K562 (cell line): Measurements from ENCODE around the gene CCN2. TPM values are rescaled to one million over a fixed set of nuclear protein-coding genes. Genes with fewer than 3 reads are reported as not detected.

ENCODE experiments used
- CBX8 ChIP-seq: fragments of 200-600 bp; sonication (generic); IDR thresholded peaks from 2 replicates; pipeline ENCODE4 v1.6.1; 2012; ENCODE audit warnings: borderline replicate concordance, mixed run types, low read depth, mild to moderate bottlenecking, moderate library complexity, mixed read lengths, low read length, control low read depth, inconsistent platforms; ENCODE audit not compliant: poor library complexity, severe bottlenecking; ENCODE audit errors: extremely low read depth
- CCNT2 ChIP-seq: IDR thresholded peaks from 2 replicates; pipeline ENCODE4 v1.6.1; 2011; ENCODE audit warnings: borderline replicate concordance, low read depth, mild to moderate bottlenecking, moderate library complexity, mixed read lengths, low read length; ENCODE audit not compliant: insufficient read length; ENCODE audit errors: extremely low read depth
- GTF2A2 ChIP-seq: IDR thresholded peaks from 2 replicates; pipeline ENCODE4 v1.6.1; 2016; ENCODE audit warnings: mild to moderate bottlenecking, missing genetic modification characterization, missing compliant biosample characterization
- JUND ChIP-seq, 2 experiments: IDR thresholded peaks; 2 replicates in 1 of 2; 3 replicates in 1 of 2; pipeline ENCODE4 v1.6.1; 2011; ENCODE audit warnings: borderline replicate concordance in 2 of 2, low read depth in 2 of 2, low read length in 2 of 2, improper control_type of control experiment in 1 of 2, missing biosample characterization in 1 of 2, missing genetic modification characterization in 1 of 2, missing genetic modification reagents in 1 of 2
- MED1 ChIP-seq: sonication (generic); formaldehyde crosslinking; IDR thresholded peaks from 2 replicates; pipeline ENCODE4 v1.8.1; 2023; ENCODE audit warnings: missing genetic modification reagents, borderline replicate concordance
- POLR2B ChIP-seq: fragments of 450-650 bp; IDR thresholded peaks from 2 replicates; pipeline ENCODE4 v1.6.1; 2018; ENCODE audit warnings: low read depth; ENCODE audit not compliant: partially characterized antibody
- RAD21 ChIP-seq, 2 experiments: fragments of 250-450 bp in 1 of 2; fragments of 450-650 bp in 1 of 2; sonication (Bioruptor Pico) in 1 of 2; formaldehyde crosslinking in 1 of 2; IDR thresholded peaks in 1 of 2; conservative IDR thresholded peaks in 1 of 2; 2 replicates each; pipeline versions ENCODE4 v1.4.0 to v1.8.0; 2020 to 2022; ENCODE audit warnings: mild to moderate bottlenecking in 2 of 2, moderate library complexity in 1 of 2
- ZNF184 ChIP-seq: sonication (generic); formaldehyde crosslinking; IDR thresholded peaks from 2 replicates; pipeline ENCODE4 v1.5.0; 2020; ENCODE audit warnings: missing genetic modification reagents
- ZNF3 ChIP-seq: fragments of 250-450 bp; sonication (Bioruptor Pico); IDR thresholded peaks from 2 replicates; pipeline ENCODE4 v1.5.0; 2021; ENCODE audit warnings: mild to moderate bottlenecking, moderate library complexity
- polyA plus RNA-seq, 8 experiments: library from polyadenylated mRNA; depleted of rRNA in 4 of 8; stranded (reverse) in 5 of 8; unstranded in 3 of 8; fragments of >200 nt; fragmentation: Nextera tagmentation in 2 of 8; fragmentation: Illumina TruSeq in 1 of 8; extraction: Ambion mirVana in 2 of 8; extraction: Trizol in 1 of 8; gene quantifications; 2 replicates each; pipeline versions ENCODE4 v1.2.1 to v1.2.3, GENCODE V29; 2011 to 2014; ENCODE audit warnings: inconsistent platforms in 1 of 8, missing spikeins in 1 of 8
- total RNA-seq, 7 experiments: library from RNA; depleted of rRNA in 6 of 7; stranded (reverse); fragments of >200 nt in 6 of 7; fragmentation: Illumina TruSeq in 2 of 7; extraction: Trizol in 2 of 7; gene quantifications; 2 replicates each; pipeline versions ENCODE4 v1.2.1 to v1.2.3, GENCODE V29; 2011 to 2021; ENCODE audit warnings: low replicate concordance in 1 of 7
- TF ChIP-seq, protein P1 (sequence below): fragments of 200-400 bp; formaldehyde crosslinking; IDR thresholded peaks from 2 replicates; pipeline ENCODE4 v1.6.1; 2017; ENCODE audit warnings: mild to moderate bottlenecking, low read depth, low read length, moderate library complexity
- TF ChIP-seq, protein P2 (sequence below): fragments of 450-650 bp; formaldehyde crosslinking; IDR thresholded peaks from 2 replicates; pipeline ENCODE4 v1.4.0; 2022; ENCODE audit warnings: missing genetic modification characterization

CCN2 gene
- total and polyA plus RNA-seq, 9 of the 15 experiments (the other 6 are each of a cell fraction or from before 2014, with no cell fraction given): 0.40 TPM; not detected in 8

GRCh38 chr6:131914967-131915751, 36.0 kb downstream of the CCN2 start (continued):
- TF ChIP-seq, protein P1, sequence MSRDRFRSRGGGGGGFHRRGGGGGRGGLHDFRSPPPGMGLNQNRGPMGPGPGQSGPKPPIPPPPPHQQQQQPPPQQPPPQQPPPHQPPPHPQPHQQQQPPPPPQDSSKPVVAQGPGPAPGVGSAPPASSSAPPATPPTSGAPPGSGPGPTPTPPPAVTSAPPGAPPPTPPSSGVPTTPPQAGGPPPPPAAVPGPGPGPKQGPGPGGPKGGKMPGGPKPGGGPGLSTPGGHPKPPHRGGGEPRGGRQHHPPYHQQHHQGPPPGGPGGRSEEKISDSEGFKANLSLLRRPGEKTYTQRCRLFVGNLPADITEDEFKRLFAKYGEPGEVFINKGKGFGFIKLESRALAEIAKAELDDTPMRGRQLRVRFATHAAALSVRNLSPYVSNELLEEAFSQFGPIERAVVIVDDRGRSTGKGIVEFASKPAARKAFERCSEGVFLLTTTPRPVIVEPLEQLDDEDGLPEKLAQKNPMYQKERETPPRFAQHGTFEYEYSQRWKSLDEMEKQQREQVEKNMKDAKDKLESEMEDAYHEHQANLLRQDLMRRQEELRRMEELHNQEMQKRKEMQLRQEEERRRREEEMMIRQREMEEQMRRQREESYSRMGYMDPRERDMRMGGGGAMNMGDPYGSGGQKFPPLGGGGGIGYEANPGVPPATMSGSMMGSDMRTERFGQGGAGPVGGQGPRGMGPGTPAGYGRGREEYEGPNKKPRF: no peak
- TF ChIP-seq JUND (IDR thresholded peaks at IDR 0.05; ENCODE audit: borderline replicate concordance, low read depth, low read length) (peak; percentile 27; the same call in 1 of the 2 replicates), JUND (tag; IDR thresholded peaks at IDR 0.05; ENCODE audit: borderline replicate concordance, low read depth, low read length) (no peak), CBX8 (no peak), GTF2A2 (tag) (no peak), ZNF184 (no peak), ZNF3 (CRISPR knock-in tag) (no peak), CCNT2 (no peak), RAD21 (CRISPR knock-in tag; conservative IDR thresholded peaks at IDR 0.05 in 1 of 2, IDR thresholded peaks at IDR 0.05 in 1 of 2) (peak; percentile 51 to 64), POLR2B (no peak), MED1 (CRISPR knock-in tag) (no peak)
- TF ChIP-seq, protein P2, sequence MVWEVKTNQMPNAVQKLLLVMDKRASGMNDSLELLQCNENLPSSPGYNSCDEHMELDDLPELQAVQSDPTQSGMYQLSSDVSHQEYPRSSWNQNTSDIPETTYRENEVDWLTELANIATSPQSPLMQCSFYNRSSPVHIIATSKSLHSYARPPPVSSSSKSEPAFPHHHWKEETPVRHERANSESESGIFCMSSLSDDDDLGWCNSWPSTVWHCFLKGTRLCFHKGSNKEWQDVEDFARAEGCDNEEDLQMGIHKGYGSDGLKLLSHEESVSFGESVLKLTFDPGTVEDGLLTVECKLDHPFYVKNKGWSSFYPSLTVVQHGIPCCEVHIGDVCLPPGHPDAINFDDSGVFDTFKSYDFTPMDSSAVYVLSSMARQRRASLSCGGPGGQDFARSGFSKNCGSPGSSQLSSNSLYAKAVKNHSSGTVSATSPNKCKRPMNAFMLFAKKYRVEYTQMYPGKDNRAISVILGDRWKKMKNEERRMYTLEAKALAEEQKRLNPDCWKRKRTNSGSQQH (CRISPR knock-in tag): no peak
